ENCODE results near the gene EPHB2.

DNA sequence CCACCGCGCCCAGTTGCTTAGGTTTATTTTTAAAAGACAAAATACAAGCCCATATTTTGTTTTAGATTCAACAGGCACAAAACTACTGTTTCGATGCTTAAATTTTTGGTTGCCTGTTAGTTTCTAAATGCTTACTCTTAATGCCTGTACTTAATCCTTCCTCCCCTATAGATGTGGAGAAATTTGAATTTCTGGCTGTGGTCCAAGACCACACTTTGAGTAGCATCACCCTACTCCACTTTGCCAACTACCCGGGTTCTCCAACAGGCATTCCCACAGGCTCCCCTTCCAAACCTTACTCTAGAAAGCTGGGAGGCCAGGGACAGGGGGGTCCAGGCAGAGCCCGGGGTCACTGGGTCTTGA lies 242.0 kb downstream of the EPHB2 start:
- TF ChIP-seq, protein P1, sequence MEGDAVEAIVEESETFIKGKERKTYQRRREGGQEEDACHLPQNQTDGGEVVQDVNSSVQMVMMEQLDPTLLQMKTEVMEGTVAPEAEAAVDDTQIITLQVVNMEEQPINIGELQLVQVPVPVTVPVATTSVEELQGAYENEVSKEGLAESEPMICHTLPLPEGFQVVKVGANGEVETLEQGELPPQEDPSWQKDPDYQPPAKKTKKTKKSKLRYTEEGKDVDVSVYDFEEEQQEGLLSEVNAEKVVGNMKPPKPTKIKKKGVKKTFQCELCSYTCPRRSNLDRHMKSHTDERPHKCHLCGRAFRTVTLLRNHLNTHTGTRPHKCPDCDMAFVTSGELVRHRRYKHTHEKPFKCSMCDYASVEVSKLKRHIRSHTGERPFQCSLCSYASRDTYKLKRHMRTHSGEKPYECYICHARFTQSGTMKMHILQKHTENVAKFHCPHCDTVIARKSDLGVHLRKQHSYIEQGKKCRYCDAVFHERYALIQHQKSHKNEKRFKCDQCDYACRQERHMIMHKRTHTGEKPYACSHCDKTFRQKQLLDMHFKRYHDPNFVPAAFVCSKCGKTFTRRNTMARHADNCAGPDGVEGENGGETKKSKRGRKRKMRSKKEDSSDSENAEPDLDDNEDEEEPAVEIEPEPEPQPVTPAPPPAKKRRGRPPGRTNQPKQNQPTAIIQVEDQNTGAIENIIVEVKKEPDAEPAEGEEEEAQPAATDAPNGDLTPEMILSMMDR (IDR thresholded peaks at IDR 0.05) = no peak
- TF ChIP-seq POLR2A (IDR thresholded peaks at IDR 0.05) = no peak
